Left ventricle myocardium inferior (tissue), 1 donor: ENCODE measurements around the gene EFTUD2. TPM values are rescaled to one million over a fixed set of nuclear protein-coding genes. Genes with fewer than 3 reads are reported as not detected.

Source experiments
- DNase-seq: peaks from one replicate; pipeline ENCODE4 v3.0.0-alpha.2; 2020
- H3K27ac ChIP-seq: fragments of 200-600 bp; replicated peaks from 2 replicates; pipeline ENCODE4 v1.8.0; 2021
- H3K27me3 ChIP-seq: fragments of 200-600 bp; 2 replicates; pipeline ENCODE4 v1.8.0; 2021; ENCODE audit warnings: low read depth
- H3K36me3 ChIP-seq: fragments of 200-600 bp; 2 replicates; pipeline ENCODE4 v1.8.0; 2021
- H3K4me1 ChIP-seq: fragments of 200-600 bp; 2 replicates; pipeline ENCODE4 v1.8.0; 2021
- H3K4me3 ChIP-seq: fragments of 200-600 bp; 2 replicates; pipeline ENCODE4 v1.8.0; 2021; ENCODE audit warnings: mild to moderate bottlenecking, moderate library complexity
- H3K9me3 ChIP-seq: fragments of 200-600 bp; replicated peaks from 2 replicates; pipeline ENCODE4 v1.8.0; 2021
- intact Hi-C: fragments of 100-400 bp; cut with micrococcal nuclease; formaldehyde crosslinking; loops from one replicate; pipeline ENCODE4 v1.11.0; 2022
- total RNA-seq: library from RNA; stranded (reverse); fragmentation: NEBNext Ultra II Directional; extraction: Animal tissue kit (Norgen Biotek cat#: 25700); gene quantifications from one replicate; pipeline ENCODE4 v1.2.1, GENCODE V29; 2021
- TF ChIP-seq, protein P1 (sequence below): fragments of 200-600 bp; IDR thresholded peaks from 2 replicates; pipeline ENCODE4 v1.8.0; 2021; ENCODE audit warnings: antibody characterized with exemption, mild to moderate bottlenecking, borderline replicate concordance
- donor health status: DM: no; HTN: yes; CAD: no; lungs with severe emphysema.

EFTUD2 gene
- total RNA-seq, 1 donor from 2014 or later = 62.0 TPM

DNA sequence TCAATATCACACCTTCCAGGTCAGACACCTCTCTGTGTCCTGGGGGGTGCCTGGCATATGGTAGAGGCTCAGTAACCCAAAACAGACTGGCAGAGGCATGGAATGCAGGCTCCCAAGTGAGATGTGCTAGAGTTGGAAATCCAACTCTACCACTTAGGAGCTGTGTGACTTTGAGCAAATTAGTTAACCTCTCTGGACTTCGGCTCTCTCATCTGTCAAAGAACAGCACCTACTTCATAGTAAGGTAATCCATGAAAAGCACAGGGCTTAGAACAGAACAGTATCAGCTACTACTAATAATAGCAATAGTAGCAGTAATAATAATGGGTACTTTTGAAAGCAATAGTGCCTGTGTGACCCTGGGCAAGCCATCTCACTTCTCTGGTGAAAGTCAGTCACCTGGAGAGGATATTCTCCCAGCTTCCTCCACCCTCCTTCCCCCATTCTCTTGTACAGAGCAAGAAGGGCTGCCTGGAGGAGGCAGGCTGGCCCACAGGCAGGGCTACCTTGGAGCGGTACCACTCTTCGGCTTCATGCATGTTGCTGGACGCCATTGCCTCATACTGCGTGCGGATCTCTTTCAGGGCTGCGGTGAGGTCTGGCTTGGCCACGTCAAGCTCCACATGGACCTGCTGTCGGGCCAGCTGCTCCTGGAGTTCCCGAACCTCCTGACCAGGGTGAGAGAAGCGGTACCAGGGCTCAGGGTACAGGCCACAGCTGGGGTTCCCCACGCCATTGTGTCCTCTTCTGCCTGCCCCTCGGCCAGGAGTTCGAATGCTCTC, 13.7 kb upstream of the EFTUD2 start:
- no peaks in the 10 kb centered on the region for H3K9me3 ChIP-seq
- TF ChIP-seq, protein P1, sequence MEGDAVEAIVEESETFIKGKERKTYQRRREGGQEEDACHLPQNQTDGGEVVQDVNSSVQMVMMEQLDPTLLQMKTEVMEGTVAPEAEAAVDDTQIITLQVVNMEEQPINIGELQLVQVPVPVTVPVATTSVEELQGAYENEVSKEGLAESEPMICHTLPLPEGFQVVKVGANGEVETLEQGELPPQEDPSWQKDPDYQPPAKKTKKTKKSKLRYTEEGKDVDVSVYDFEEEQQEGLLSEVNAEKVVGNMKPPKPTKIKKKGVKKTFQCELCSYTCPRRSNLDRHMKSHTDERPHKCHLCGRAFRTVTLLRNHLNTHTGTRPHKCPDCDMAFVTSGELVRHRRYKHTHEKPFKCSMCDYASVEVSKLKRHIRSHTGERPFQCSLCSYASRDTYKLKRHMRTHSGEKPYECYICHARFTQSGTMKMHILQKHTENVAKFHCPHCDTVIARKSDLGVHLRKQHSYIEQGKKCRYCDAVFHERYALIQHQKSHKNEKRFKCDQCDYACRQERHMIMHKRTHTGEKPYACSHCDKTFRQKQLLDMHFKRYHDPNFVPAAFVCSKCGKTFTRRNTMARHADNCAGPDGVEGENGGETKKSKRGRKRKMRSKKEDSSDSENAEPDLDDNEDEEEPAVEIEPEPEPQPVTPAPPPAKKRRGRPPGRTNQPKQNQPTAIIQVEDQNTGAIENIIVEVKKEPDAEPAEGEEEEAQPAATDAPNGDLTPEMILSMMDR = no peak
- peaks cover 36% of the 10 kb centered on the region for H3K4me1 ChIP-seq
- H3K36me3 ChIP-seq = no peaks in the 10 kb centered on the region
- H3K4me3 ChIP-seq = no peak overlapping the region
- peaks cover 49% of the 10 kb centered on the region for H3K27me3 ChIP-seq
- no peak overlapping the region for H3K27ac ChIP-seq
- intact Hi-C loops = no loop called here
- no peak for DNase-seq

DNA sequence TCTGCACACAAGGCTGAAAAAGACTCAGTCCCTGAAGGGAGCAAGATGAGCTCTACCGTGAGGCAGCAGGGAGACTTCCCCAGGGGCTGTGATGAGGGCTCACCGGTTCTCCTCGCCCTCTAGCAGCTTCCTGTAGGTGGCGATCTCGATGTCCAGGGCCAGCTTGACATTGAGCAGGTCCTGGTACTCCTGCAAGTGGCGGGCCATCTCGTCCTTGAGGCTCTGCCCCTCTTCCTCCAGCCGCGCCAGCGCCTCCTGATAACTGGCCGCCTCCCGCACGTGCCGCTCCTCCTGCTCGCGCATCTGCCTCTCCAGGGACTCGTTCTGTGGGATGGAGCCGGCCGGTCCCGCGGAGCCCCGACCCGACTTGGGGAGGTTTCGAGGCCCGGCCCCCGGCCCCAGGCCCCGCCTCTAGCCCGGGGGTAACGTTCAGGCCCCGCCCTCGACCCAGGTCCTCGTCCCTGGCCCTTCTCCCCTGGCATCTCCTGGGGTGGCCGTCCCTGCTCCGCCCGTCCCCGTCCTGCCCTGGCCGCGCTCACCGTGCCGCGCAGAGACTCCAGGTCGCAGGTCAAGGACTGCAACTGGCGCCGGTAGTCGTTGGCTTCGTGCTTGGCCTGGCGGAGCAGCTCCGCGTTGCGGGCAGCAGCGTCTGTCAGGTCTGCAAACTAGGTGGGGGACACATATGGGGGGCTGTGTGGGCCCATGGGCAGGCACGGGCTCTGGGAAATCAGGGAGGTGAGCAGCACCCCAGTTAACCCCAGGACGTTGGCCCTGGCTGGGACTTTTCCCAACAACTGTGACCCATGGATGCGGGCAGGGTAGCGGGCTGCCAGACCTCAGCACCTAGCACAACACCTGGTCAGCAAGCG, 12.1 kb upstream of the EFTUD2 start:
- peak overlapping the region; percentile 59 for H3K4me3 ChIP-seq
- TF ChIP-seq, protein P1 = peak; percentile 67
- intact Hi-C loops = no loop called here
- peak overlapping the region; percentile 58 for H3K27ac ChIP-seq
- peaks cover 21% of the 10 kb centered on the region for H3K4me1 ChIP-seq
- H3K9me3 ChIP-seq = no peaks in the 10 kb centered on the region
- peaks cover 49% of the 10 kb centered on the region for H3K27me3 ChIP-seq
- H3K36me3 ChIP-seq = no peaks in the 10 kb centered on the region
- DNase-seq = peak; percentile 58

DNA sequence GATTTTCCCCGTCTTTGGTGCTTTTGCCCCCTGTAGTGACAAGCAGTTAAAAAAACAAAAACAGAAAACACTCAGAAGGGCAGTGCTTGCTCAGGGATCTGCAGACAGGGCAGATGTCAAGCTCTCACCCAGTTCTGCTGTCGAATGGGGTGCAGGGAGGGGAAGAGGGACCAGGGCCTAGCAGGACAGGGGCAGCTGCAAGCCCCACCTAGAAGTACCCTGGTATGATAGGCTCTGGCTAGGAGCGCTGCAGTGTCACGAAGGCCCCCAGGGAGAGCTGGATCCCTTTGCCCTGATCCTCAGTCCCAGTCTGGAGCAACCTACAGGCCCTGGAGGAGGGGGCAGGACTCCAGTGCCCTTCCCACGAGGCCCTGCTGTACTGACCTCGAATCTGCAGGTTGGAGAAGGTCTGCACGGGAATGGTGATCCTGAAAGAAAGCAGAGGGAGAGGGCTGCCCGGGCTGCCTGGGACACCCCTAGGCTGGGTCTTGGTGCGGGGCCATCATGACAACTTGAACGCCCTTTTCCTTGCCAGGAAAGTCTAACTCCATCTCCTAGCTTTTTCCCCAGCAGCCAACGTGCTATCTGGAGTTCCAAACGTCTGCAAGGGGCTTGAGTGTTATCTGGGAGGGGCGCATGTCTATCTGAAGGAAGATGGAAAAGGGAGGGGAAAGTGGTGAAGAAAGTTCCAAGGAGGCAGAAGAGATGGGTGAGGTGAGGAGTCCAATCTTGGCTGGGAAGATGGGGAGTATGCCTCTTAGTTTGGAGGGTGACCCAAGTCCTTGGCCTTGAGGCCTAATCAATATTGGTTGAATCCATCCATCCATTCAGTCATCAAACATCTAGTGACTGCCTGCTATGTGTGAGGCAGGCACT, 11.2 kb upstream of the EFTUD2 start:
- no peak for DNase-seq
- H3K27ac ChIP-seq = no peak overlapping the region
- peaks cover 12% of the 10 kb centered on the region for H3K4me1 ChIP-seq
- H3K4me3 ChIP-seq = peak overlapping the region; percentile 59
- intact Hi-C loops = no loop called here
- H3K36me3 ChIP-seq = no peaks in the 10 kb centered on the region
- TF ChIP-seq, protein P1 = no peak
- H3K9me3 ChIP-seq = no peaks in the 10 kb centered on the region
- H3K27me3 ChIP-seq = peaks cover 48% of the 10 kb centered on the region

DNA sequence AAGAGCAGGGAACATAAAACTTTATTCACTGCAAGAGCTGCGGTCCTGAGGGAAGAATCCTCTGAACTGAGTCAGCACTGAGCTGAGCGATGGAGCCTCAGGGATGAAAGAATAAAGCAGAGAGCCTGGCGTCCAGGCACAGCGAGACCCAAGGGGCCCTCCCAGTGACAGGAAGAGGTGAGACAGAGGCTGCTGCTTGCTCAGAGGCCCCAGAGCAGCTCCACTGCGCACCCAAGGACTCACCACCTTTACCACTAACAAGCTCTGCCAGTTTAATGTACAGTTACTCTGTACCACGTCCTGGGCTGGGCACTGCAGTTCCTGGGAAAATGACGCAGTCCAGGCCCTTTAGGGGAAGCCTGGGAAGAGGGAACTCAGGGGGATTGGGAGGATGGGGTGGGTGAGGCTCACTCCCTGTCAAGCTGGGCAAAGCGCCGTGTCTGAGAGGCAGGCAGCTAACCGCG, 10.5 kb upstream of the EFTUD2 start:
- H3K27me3 ChIP-seq = peaks cover 40% of the 10 kb centered on the region
- no peak overlapping the region for H3K4me3 ChIP-seq
- H3K27ac ChIP-seq = no peak overlapping the region
- H3K36me3 ChIP-seq = no peaks in the 10 kb centered on the region
- peaks cover 12% of the 10 kb centered on the region for H3K4me1 ChIP-seq
- TF ChIP-seq, protein P1 = no peak
- intact Hi-C loops = no loop called here
- no peaks in the 10 kb centered on the region for H3K9me3 ChIP-seq
- DNase-seq = no peak
